ENCODE data around the gene TAOK2.
"Not testable (repeated sequence)": the region's sequence is repeated elsewhere in the genome, so short reads cannot be mapped to it uniquely, and the experiment has no call there.

The TAOK2 gene

GRCh38 chr16:30030011-30030685, 56.5 kb downstream of the TAOK2 start:
- peak overlapping the region; percentile 67 for H3K4me3 ChIP-seq (ENCODE audit: low read length)
- H3K27ac ChIP-seq (ENCODE audit: low read depth, low read length), result no peak overlapping the region
- WGBS, result 18% methylated on average over 23 of the region's 23 CpGs
- H3K4me1 ChIP-seq (ENCODE audit: insufficient read depth, low read length), result peaks cover 13% of the 10 kb centered on the region
- peak overlapping the region; percentile 60 for H3K9ac ChIP-seq (ENCODE audit: low read depth, low read length)
- no peaks in the 10 kb centered on the region; the same call in 1 of the 2 replicates for H3K36me3 ChIP-seq (ENCODE audit: insufficient read depth, low read length)
- H3K27me3 ChIP-seq (ENCODE audit: insufficient read depth, low read length), result peaks cover 30% of the 10 kb centered on the region
- no peaks in the 10 kb centered on the region for H3K9me3 ChIP-seq (ENCODE audit: insufficient read depth, low read depth, low read length)

- Histone ChIP-seq H3K36me3 (ENCODE audit: insufficient read depth, low read length) (no peaks in the 10 kb centered on the region; the same call in 1 of the 2 replicates), H3K27ac (ENCODE audit: low read depth, low read length) (no peak within 1 kb of the TSS), H3K27me3 (ENCODE audit: insufficient read depth, low read length) (peaks cover 33% of the 10 kb centered on the region), H3K9ac (ENCODE audit: low read depth, low read length) (peak within 1 kb of the TSS; percentile 60), H3K4me1 (ENCODE audit: insufficient read depth, low read length) (peaks cover 13% of the 10 kb centered on the region), H3K4me3 (ENCODE audit: low read length) (peak within 1 kb of the TSS; percentile 67), H3K9me3 (ENCODE audit: insufficient read depth, low read depth, low read length) (no peaks in the 10 kb centered on the region)
- under 1% methylated on average over 25 of the region's 27 CpGs for WGBS
Observed at GRCh38 chr16:30030841-30031413, 57.3 kb downstream of the TAOK2 start, which contains the start of gene TLCD3B. TLCD3B (minus strand) TSS chr16:30031271; CDS start chr16:30030527, 744 bp downstream.

- 21% methylated on average over 10 of the region's 11 CpGs for WGBS
- Histone ChIP-seq H3K4me3 (ENCODE audit: low read length) (peak overlapping the region; percentile 67), H3K27ac (ENCODE audit: low read depth, low read length) (no peak overlapping the region)
Observed at GRCh38 chr16:30031477-30031918, 57.8 kb downstream of the TAOK2 start.

DNA sequence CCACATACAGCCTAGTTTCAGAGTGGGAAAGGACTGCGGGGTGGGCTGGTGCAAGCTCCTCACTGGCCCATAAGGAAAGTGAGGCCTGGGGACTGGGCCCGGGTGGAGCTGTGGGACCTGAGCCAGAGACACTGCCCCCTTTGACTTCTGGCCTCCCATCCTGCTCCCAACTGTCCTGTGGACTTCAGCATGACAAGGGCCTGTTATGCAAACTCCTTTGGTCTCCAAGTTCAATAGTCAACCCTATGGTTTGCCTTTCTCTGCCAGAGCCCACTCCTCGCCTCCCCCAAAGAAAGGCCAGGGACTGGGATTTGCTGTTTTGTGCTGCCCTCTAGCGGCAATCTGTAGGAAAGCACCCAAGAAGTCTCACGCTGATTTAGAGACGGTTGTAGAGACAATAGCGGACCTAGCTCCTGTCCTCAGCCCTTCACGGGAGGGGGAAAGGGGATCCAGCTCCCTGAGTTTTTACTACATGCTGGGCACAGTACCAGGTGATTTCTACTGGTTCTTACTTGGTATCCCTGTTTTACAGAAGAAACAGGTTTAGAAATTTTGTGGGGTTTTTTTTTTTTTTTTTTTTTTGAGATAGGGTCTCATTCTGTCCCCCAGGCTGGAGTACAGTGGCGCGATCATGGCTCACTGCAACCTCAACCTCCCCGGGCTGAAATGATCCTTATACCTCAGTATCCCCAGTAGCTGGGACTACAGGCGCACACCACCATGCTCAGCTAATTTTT, 58.6 kb downstream of the TAOK2 start:
- Histone ChIP-seq H3K36me3 (ENCODE audit: insufficient read depth, low read length) (no peaks in the 10 kb centered on the region), H3K4me3 (ENCODE audit: low read length) (peak overlapping the region; percentile 67), H3K27ac (ENCODE audit: low read depth, low read length) (no peak overlapping the region), H3K9me3 (ENCODE audit: insufficient read depth, low read depth, low read length) (no peaks in the 10 kb centered on the region), H3K27me3 (ENCODE audit: insufficient read depth, low read length) (peaks cover 36% of the 10 kb centered on the region), H3K9ac (ENCODE audit: low read depth, low read length) (no peak overlapping the region), H3K4me1 (ENCODE audit: insufficient read depth, low read length) (peaks cover 13% of the 10 kb centered on the region)
- WGBS, result 19% methylated on average over 11 of the region's 12 CpGs

More at GRCh38 chr16:30031477-30031918, 57.8 kb downstream of the TAOK2 start:
- H3K27me3 ChIP-seq (ENCODE audit: insufficient read depth, low read length), result peaks cover 36% of the 10 kb centered on the region
- H3K9me3 ChIP-seq (ENCODE audit: insufficient read depth, low read depth, low read length), result no peaks in the 10 kb centered on the region
- no peak overlapping the region for H3K9ac ChIP-seq (ENCODE audit: low read depth, low read length)
- H3K4me1 ChIP-seq (ENCODE audit: insufficient read depth, low read length), result peaks cover 13% of the 10 kb centered on the region
- H3K36me3 ChIP-seq (ENCODE audit: insufficient read depth, low read length), result no peaks in the 10 kb centered on the region

DNA sequence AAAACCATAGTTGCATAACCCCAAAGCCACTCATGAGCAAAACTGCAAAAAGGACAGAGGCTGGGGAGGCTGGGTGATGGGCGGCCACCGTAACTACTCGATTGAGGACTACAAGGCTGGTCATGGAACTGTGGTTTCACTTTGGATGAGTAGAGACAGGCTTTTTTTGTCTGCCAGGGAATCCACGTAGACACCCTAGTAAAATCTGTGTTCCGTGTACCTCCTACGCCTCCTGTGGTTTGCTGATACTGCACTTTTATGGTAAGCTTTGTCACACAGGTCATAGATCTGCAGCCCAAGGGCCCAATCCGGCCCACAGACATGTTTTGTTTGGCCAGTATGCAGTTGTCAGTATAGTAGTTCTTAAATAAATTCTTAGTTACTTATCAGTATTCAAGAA, 59.6 kb downstream of the TAOK2 start:
- Histone ChIP-seq H3K9ac (ENCODE audit: low read depth, low read length) (no peak overlapping the region), H3K9me3 (ENCODE audit: insufficient read depth, low read depth, low read length) (no peaks in the 10 kb centered on the region), H3K27me3 (ENCODE audit: insufficient read depth, low read length) (peaks cover 36% of the 10 kb centered on the region), H3K36me3 (ENCODE audit: insufficient read depth, low read length) (no peaks in the 10 kb centered on the region), H3K27ac (ENCODE audit: low read depth, low read length) (no peak overlapping the region), H3K4me1 (ENCODE audit: insufficient read depth, low read length) (peaks cover 13% of the 10 kb centered on the region), H3K4me3 (ENCODE audit: low read length) (no peak overlapping the region)
- 86% methylated on average over 7 of the region's 7 CpGs for WGBS

DNA sequence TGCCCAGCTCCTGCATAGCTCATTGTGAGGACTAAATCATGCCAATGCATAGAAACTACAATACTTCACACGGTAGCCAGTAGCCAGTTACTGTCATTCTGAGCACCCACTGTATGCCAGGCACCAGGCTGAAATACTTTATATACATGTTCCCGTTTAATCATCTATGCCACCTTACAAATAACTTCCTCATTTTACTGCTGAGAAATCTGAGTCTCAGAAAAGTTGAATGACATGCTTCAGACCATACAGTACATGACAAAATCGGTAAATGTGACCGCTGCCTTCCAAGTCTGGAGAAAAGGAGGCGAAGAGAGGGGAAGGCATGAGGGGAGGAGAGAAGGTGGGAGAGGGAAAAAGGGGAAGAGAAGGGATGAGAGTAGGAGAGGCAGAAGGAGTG, 66.6 kb downstream of the TAOK2 start:
- Histone ChIP-seq H3K27ac (ENCODE audit: low read depth, low read length) (no peak overlapping the region), H3K9ac (ENCODE audit: low read depth, low read length) (no peak overlapping the region), H3K4me1 (ENCODE audit: insufficient read depth, low read length) (no peaks in the 10 kb centered on the region), H3K36me3 (ENCODE audit: insufficient read depth, low read length) (no peaks in the 10 kb centered on the region), H3K27me3 (ENCODE audit: insufficient read depth, low read length) (peaks cover 5% of the 10 kb centered on the region), H3K9me3 (ENCODE audit: insufficient read depth, low read depth, low read length) (no peaks in the 10 kb centered on the region), H3K4me3 (ENCODE audit: low read length) (no peak overlapping the region)
- whole genome bisulfite sequencing, result 84% methylated on average over 5 of the region's 5 CpGs

GRCh38 chr16:30040690-30041089, 67.0 kb downstream of the TAOK2 start:
- H3K4me1 ChIP-seq (ENCODE audit: insufficient read depth, low read length); H3K4me3 ChIP-seq (ENCODE audit: low read length); H3K36me3 ChIP-seq (ENCODE audit: insufficient read depth, low read length); H3K27me3 ChIP-seq (ENCODE audit: insufficient read depth, low read length); H3K27ac ChIP-seq (ENCODE audit: low read depth, low read length); H3K9me3 ChIP-seq (ENCODE audit: insufficient read depth, low read depth, low read length); H3K9ac ChIP-seq (ENCODE audit: low read depth, low read length): not testable (repeated sequence)
- whole genome bisulfite sequencing, result 86% methylated on average over 5 of the region's 5 CpGs

GRCh38 chr16:30041841-30042240, 68.2 kb downstream of the TAOK2 start:
- 23% methylated on average over 1 of the region's 5 CpGs for WGBS
- Histone ChIP-seq H3K4me1 (ENCODE audit: insufficient read depth, low read length) (no peaks in the 10 kb centered on the region), H3K27me3 (ENCODE audit: insufficient read depth, low read length) (no peaks in the 10 kb centered on the region), H3K4me3 (ENCODE audit: low read length) (no peak overlapping the region), H3K36me3 (ENCODE audit: insufficient read depth, low read length) (no peaks in the 10 kb centered on the region), H3K9ac (ENCODE audit: low read depth, low read length) (no peak overlapping the region), H3K9me3 (ENCODE audit: insufficient read depth, low read depth, low read length) (no peaks in the 10 kb centered on the region), H3K27ac (ENCODE audit: low read depth, low read length) (no peak overlapping the region)
